Activated CD4-positive, CD25-positive, alpha-beta regulatory T cell (primary cell): Measurements from ENCODE around the gene S100A14.
A peak's percentile ranks its signal among the peaks of the same experiment; 100 is the strongest.
"Not testable (repeated sequence)": the region's sequence is repeated elsewhere in the genome, so short reads cannot be mapped to it uniquely, and the experiment has no call there.

Experiments
- DNase-seq, 4 experiments: peaks; one replicate each; lab custom pipeline; 2025; lab: John Stamatoyannopoulos, UW

Gene S100A14

DNA sequence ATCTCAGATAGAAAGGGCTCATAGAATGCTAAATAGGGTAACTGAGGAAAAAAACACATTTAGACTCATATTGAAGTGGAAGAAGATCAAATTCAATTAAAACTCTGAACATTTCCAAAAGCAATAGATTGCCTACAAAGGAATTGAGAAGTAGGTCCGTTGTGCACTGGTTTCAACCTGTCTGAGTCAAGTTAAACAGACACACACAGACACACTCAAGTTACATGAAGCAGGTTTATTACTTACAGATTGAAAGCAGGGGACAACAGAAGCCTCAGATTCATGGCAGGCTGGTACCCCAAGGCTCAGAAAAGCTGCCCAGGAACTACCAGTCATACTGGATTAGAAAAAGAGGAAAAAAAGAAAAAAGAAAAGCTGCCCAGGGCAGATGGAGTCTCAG is 29.8 kb downstream of the S100A14 start:
- no peak for DNase-seq

GRCh38 chr1:153585006-153585405 is 31.1 kb downstream of the S100A14 start:
- DNase-seq: no peak

DNA sequence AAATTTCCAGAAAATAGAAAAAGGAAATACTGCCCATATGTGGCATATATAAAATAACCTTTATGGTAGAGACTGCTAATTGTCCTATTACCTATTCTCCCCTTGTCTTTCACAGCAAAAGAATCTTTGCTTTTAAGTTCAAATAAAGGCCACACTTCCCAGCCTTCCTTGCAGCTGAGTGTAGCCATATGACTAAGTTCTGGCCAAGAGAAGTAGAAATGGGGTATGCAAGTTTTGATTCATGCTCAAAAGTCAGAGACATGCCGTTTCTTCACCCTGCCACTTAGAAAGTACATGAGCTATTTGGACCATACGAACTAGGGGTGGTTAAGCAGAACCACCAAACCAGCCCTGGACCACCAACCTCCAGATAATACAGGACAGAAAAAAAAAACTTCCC is 32.1 kb downstream of the S100A14 start:
- no peak for DNase-seq

GRCh38 chr1:153583514-153583913 is 32.6 kb downstream of the S100A14 start:
- not testable (repeated sequence) for DNase-seq

DNA sequence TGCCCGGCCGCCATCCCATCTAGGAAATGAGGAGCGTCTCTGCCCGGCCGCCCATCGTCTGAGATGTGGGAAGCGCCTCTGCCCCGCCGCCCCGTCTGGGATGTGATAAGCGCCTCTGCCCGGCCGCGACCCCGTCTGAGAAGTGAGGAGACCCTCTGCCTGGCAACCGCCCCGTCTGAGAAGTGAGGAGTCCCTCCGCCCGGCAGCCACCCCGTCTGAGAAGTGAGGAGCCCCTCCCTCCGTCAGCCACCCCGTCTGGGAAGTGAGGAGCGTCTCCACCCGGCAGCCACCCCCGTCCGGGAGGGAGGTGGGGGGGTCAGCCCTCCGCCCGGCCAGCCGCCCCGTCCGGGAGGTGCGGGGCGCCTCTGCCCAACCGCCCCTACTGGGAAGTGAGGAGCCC is 33.3 kb downstream of the S100A14 start:
- not testable (repeated sequence) for DNase-seq

DNA sequence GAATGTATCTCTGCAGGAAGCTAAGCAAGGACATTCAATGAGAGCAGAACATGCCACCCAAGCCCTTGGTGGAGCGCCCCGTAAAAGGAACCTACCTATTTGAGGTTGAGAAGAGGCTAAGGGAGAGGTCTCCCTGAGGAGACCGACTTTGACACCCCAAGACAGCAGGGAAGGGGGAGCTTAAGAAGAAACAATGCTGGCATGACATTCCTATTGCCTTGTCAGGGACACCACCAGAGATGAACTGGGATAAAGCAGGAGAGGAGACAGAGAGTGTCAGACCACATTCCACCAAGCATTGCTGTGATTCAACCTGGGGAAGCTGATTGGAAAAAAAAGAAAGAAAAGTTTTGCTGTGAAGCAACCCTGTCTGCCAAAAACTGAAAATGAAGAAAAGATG is 37.2 kb downstream of the S100A14 start:
- DNase-seq: no peak

DNA sequence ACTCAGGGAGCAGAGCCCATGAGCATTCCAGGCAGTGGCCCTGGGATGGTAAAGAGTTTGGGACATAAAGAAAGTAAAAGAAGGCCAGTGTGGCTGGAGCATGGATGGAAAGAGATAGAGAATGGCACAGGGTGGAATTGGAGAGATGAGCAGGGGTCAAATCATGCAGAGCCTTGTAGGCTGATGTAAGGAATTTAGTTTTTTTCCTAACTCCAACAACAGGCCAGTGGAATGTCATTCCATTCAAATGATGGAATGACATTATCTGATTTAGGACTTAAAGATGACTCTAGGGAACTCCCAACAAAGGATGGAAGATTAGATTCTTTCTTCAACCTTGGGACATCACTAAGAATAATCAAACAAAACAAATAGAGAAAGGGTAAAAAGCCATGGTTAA is 37.6 kb downstream of the S100A14 start:
- DNase-seq: no peak

DNA sequence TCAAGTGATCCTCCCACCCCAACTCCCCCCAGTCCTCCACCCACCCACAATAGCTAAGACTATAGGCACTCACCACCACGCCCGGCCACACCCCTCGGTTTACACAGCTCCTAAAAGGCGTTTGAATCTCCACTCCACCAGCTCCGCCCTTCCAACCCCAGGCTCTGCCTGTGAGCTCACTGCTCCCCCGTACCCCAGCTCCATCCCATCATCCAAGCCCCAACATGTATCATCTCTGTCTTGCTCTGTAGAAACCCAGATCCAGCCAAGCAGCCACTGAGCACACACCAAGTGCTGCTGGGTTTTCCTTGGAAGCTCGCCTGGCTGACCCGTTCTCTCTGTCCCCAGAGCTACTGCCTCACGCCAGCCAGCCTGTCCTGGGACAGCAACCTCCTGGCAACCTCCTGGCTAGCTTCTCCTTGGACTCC is 38.5 kb downstream of the S100A14 start:
- no peak for DNase-seq

- DNase-seq: no peak
These were observed 39.0 kb downstream of the S100A14 start for GRCh38 chr1:153577138-153577537.

- not testable (repeated sequence) for DNase-seq
These were observed 40.6 kb downstream of the S100A14 start for GRCh38 chr1:153575497-153575896.

DNA sequence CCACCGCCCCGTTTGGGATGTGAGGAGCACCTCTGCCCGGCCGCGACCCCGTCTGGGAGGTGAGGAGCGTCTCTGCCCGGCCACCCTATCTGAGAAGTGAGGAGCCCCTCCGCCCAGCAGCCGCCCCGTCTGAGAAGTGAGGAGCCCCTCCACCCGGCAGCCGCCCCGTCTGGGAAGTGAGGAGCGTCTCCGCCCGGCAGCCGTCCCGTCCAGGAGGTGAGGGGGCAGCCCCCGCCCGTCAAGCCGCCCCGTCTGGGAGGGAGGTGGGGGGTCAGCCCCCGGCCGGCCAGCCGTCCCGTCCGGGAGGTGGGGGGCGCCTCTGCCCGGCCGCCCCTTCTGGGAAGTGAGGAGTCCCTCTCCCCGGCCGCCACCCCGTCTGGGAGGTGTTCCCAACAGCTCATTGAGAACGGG is 41.0 kb downstream of the S100A14 start:
- DNase-seq: not testable (repeated sequence)

DNA sequence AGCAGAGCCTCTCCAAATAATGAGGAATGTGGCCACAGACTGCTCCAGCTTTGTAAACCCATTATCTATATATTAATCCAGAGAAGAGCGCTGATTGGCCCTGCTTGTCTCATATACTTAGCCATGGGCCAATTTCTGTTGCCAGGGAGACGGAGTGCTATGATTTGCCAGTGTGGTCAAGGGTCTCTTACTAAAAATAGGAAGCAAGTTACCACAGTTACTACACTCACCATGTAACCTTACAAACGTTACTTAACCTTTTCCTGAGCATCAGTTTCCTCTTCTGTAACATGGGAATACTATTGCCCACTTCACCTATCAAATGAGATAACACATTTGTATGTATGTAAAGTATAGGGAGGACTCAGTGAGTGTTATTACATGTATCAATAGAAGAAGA is 42.8 kb downstream of the S100A14 start:
- no peak for DNase-seq

GRCh38 chr1:153572569-153573015 is 43.5 kb downstream of the S100A14 start:
- DNase-seq: peak in 2 of 4 experiments; percentile 15 to 19

GRCh38 chr1:153571706-153572105 is 44.4 kb downstream of the S100A14 start:
- DNase-seq: no peak

- DNase-seq: no peak
These were observed 45.3 kb downstream of the S100A14 start for GRCh38 chr1:153570874-153571273.

- DNase-seq: no peak
These were observed 46.7 kb downstream of the S100A14 start for GRCh38 chr1:153569465-153569864.

DNA sequence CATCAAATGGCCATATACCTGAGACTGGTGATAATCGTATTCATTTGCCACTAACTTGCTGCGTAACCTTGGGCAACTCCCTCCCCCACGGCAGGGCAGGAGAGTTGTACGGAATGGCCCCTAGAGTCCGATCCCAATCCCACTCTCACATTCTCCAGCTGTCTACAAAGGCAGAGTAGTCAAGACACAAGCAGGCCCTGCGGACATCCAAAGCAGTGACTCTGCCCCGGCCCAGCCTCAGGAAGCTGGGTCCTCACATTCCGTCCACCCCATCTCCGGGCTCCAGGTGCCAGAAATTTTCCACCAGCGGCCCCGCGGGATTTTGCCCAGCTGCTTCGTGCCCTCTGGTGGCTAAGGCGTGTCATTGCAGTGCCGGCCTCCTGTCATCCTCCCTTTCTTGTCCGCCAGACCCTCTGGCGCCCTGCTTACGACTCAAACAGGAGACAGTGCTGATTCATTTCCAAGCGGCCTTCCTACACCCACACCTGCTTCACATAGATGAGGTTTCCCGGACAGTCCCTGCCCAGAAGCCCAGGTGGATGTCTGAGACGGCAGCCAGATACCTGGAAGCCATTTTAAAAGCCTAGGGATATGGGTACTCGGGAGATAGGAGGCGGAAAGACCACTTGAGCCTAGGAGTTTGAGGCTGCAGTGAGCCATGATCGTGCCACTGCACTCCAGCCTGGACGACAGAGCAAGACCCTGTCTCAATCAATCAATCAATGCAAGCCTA is 47.6 kb downstream of the S100A14 start:
- DNase-seq: peak; percentile 47 to 66 (median 62)

GRCh38 chr1:153567621-153568366 is 48.3 kb downstream of the S100A14 start:
- peak in 1 of 4 experiments; percentile 12 for DNase-seq

- peak; percentile 58 to 83 (median 71) for DNase-seq
These were observed 49.4 kb downstream of the S100A14 start for GRCh38 chr1:153566414-153567371.

GRCh38 chr1:153565529-153566374 is 50.4 kb downstream of the S100A14 start, which contains the start of gene S100A2:
Gene S100A2 (minus strand): TSS chr1:153565844. CDS start chr1:153563877, 1,967 bp downstream.
- DNase-seq: peak in 1 of 4 experiments; percentile 19
